SH-SY5Y (cell line): ENCODE results near the gene HAP1.

Experiments
- GATA2 ChIP-seq: IDR thresholded peaks from 2 replicates; pipeline ENCODE4 v1.6.1; 2011; ENCODE audit warnings: mild to moderate bottlenecking, low read depth, low read length
- GATA3 ChIP-seq: IDR thresholded peaks from 2 replicates; pipeline ENCODE4 v1.6.1; 2011; ENCODE audit warnings: low read depth, mild to moderate bottlenecking, low read length, moderate library complexity

DNA sequence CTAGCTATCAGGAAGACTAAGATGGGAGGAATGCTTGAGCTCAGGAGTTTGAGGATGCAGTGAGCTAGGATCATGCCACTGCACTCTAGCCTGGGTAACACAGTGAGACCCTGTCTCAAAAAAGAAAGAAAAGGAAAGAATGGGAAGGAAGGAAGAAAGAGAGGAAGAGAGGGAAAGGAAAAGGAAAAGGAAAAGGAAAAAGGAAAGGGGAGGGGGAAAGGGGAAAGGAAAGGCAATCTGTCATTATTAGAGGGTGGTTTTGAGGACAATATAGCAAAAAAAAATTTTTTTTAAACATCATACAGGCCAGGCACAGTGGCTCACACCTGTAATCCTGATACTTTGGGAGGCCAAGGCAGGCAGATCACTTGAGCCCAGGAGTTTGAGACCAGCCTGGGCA lies 31.7 kb upstream of the HAP1 start:
- TF ChIP-seq GATA2 (no peak), GATA3 (no peak)
